Activated naive CD4-positive, alpha-beta T cell treated with anti-CD3 and anti-CD28 coated beads, Interleukin-2, amount 50 U/mL, for 24 hours (primary cell): ENCODE results near the gene SEMA7A.

Source experiments
- H3K27ac Mint-ChIP-seq: one replicate; pipeline ENCODE4 v1.8.0; 2021; ENCODE audit warnings: mild to moderate bottlenecking, mixed read lengths
- H3K27me3 Mint-ChIP-seq: one replicate; pipeline ENCODE4 v1.8.0; 2021; ENCODE audit warnings: mixed read lengths
- H3K36me3 Mint-ChIP-seq: one replicate; pipeline ENCODE4 v1.8.0; 2021; ENCODE audit warnings: mixed read lengths
- H3K4me1 Mint-ChIP-seq: one replicate; pipeline ENCODE4 v1.8.0; 2021; ENCODE audit warnings: mixed read lengths
- H3K4me3 Mint-ChIP-seq: one replicate; pipeline ENCODE4 v1.8.0; 2021; ENCODE audit warnings: mild to moderate bottlenecking, mixed read lengths
- H3K9me3 Mint-ChIP-seq: one replicate; pipeline ENCODE4 v1.8.0; 2021; ENCODE audit warnings: mixed read lengths

Gene SEMA7A

GRCh38 chr15:74403588-74403919 lies 30.2 kb downstream of the SEMA7A start:
- Mint-ChIP-seq H3K9me3 (no peaks in the 10 kb centered on the region), H3K4me1 (peaks cover 73% of the 10 kb centered on the region), H3K27me3 (no peaks in the 10 kb centered on the region), H3K36me3 (no peaks in the 10 kb centered on the region), H3K27ac (peak overlapping the region; percentile 74), H3K4me3 (peak overlapping the region; percentile 63)

DNA sequence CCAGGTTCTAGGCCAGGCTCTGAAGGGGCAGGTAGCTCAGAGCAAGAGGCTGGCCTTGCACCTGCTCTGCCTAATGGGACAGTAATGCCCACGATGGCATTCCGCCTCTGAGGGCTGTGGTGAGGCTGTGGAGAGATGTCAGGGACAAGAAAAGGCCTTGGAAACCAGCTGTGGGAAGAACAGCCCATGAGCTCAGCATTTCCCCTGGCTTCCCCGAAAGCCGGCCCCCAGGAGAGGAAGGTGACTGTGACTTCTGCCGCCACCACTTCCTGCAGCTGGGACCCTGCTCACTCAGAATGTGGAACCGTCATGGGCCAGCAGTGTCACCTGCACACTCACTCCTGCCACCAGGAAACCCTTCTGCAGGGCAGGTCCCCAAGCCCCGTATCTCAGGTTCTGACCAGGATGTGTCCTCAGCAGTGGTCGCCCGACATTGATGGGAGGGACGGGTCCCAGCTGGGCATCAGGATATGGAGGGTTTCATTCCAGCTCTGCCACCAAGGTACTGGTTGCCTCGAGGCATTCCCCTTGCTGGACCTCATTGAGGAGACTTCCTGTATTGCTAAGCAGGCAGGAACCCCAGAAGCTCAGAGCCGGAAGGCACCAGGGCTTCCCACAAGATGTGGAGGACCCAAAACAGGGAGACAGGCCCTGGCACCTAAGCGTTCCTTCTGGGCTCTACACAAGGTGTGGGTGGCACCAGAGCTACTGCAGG lies 30.7 kb downstream of the SEMA7A start:
- no peaks in the 10 kb centered on the region for H3K27me3 Mint-ChIP-seq
- H3K4me1 Mint-ChIP-seq = peaks cover 75% of the 10 kb centered on the region
- no peaks in the 10 kb centered on the region for H3K9me3 Mint-ChIP-seq
- peak overlapping the region; percentile 63 for H3K4me3 Mint-ChIP-seq
- H3K36me3 Mint-ChIP-seq = no peaks in the 10 kb centered on the region
- H3K27ac Mint-ChIP-seq = peak overlapping the region; percentile 97

DNA sequence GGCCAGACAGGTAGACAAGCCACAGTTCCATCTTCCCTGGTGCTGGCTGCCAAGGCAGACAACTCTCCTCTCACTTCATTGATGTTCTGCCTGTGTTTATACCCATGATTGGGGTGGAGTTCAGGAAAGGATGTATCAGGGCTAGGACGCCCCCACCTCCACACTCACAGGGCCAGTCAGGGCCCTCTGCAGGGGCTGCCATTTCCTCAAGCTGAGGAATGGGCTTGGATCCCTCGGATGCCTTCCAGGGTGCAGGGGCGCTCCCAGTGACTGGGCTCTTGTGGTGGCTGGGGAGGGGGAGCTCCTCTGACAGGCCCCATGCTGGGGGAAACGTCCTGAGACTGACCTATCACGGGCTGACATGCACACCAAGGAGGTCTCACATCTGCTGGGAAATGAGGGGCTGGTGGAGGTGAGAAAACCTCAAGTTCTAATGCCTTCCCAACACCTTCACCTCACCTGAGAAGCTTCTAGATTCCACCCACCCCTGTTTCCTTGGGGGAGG lies 31.4 kb downstream of the SEMA7A start:
- Mint-ChIP-seq H3K4me1 (peaks cover 82% of the 10 kb centered on the region), H3K4me3 (peak overlapping the region; percentile 64), H3K27me3 (no peaks in the 10 kb centered on the region), H3K9me3 (no peaks in the 10 kb centered on the region), H3K36me3 (no peaks in the 10 kb centered on the region), H3K27ac (peak overlapping the region; percentile 97)

GRCh38 chr15:74400915-74401757 lies 32.6 kb downstream of the SEMA7A start:
- Mint-ChIP-seq H3K4me1 (peaks cover 90% of the 10 kb centered on the region), H3K4me3 (peak overlapping the region; percentile 60), H3K27me3 (no peaks in the 10 kb centered on the region), H3K9me3 (no peaks in the 10 kb centered on the region), H3K27ac (peak overlapping the region; percentile 97), H3K36me3 (no peaks in the 10 kb centered on the region)

DNA sequence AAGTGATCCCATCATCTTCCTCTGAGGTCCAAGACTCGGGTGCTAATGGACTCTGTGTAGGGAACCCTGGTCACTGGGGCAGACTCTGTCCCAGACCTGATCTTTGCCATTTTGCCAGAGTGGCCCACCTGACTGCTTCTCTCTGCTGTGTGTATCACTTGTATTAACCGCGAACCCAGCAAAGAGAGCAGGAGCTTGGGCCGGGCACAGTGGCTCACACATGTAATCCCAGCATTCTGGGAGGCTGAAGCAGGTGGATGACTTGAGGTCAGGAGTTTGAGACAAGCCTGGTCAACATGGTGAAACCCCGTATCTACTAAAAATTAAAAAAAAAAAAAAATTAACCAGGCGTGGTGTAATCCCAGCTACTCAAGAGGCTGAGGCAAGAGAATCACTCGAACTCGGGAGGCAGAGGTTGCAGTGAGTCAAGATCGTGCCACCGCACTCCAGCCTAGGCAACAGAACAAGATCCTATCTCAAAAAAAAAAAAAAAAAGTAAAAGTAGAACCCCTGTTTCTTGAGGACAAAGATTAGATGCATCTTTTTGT lies 33.4 kb downstream of the SEMA7A start:
- H3K4me3 Mint-ChIP-seq = peak overlapping the region; percentile 60

GRCh38 chr15:74399511-74400312 lies 34.0 kb downstream of the SEMA7A start:
- Mint-ChIP-seq H3K27ac (peak overlapping the region; percentile 79), H3K4me3 (peak overlapping the region; percentile 60), H3K27me3 (no peaks in the 10 kb centered on the region), H3K36me3 (no peaks in the 10 kb centered on the region), H3K4me1 (peaks cover 93% of the 10 kb centered on the region), H3K9me3 (no peaks in the 10 kb centered on the region)

More for the DNA sequence above, 33.4 kb downstream of the SEMA7A start:
- Mint-ChIP-seq H3K27ac (peak overlapping the region; percentile 97), H3K9me3 (no peaks in the 10 kb centered on the region), H3K4me1 (peaks cover 89% of the 10 kb centered on the region), H3K36me3 (no peaks in the 10 kb centered on the region), H3K27me3 (no peaks in the 10 kb centered on the region)

- Mint-ChIP-seq H3K4me1 (peaks cover 93% of the 10 kb centered on the region), H3K27ac (peak overlapping the region; percentile 79), H3K36me3 (no peaks in the 10 kb centered on the region), H3K9me3 (no peaks in the 10 kb centered on the region), H3K27me3 (no peaks in the 10 kb centered on the region), H3K4me3 (no peak overlapping the region)
Observed at GRCh38 chr15:74399100-74399499, 34.7 kb downstream of the SEMA7A start.

GRCh38 chr15:74398183-74398582 lies 35.6 kb downstream of the SEMA7A start:
- H3K27me3 Mint-ChIP-seq = no peaks in the 10 kb centered on the region
- H3K4me3 Mint-ChIP-seq = peak overlapping the region; percentile 30
- H3K27ac Mint-ChIP-seq = peak overlapping the region; percentile 95
- no peaks in the 10 kb centered on the region for H3K9me3 Mint-ChIP-seq
- peaks cover 93% of the 10 kb centered on the region for H3K4me1 Mint-ChIP-seq
- no peaks in the 10 kb centered on the region for H3K36me3 Mint-ChIP-seq

DNA sequence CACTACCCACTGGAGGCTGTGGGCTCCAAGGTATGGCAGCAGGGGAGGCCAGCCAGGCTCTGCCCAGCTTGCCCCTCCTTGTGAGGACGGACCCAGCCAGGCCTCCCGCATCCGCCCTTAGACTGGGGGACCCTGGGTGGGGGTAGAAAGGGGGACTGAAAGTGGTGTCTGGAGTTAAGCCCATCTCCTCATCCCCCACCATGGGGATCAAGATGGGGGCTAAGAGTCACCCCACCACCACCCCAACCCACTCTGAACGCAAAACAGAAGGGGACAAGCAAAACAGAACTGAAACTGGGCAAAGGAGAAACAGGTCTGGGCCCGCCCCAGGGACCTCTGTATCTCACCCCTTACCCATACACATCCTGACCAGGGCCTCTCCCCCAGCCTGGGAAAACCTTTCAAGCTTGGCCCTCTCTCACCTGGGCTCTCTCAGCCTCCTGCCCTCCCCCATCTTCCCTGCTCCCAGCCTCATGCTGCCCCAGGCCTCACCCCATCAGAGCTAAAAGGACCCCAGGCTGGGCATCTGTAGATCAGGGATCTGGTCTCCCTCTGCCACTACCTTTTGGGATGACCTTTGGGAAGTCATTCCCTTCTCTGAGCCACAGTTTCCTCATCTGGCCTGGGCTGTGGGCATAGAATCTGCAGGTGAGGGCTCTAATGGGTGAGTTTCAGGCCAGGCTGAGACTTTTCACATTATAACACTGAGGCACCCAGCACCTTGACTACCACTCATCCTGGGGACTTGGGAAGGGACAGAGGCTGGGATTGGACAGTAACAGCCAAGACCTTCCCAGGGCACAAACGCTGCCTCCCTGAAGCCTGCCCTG lies 36.3 kb downstream of the SEMA7A start:
- H3K4me3 Mint-ChIP-seq = peak overlapping the region; percentile 78
- H3K27ac Mint-ChIP-seq = peak overlapping the region; percentile 95
- H3K9me3 Mint-ChIP-seq = no peaks in the 10 kb centered on the region
- H3K4me1 Mint-ChIP-seq = peaks cover 92% of the 10 kb centered on the region
- no peaks in the 10 kb centered on the region for H3K36me3 Mint-ChIP-seq
- H3K27me3 Mint-ChIP-seq = no peaks in the 10 kb centered on the region

DNA sequence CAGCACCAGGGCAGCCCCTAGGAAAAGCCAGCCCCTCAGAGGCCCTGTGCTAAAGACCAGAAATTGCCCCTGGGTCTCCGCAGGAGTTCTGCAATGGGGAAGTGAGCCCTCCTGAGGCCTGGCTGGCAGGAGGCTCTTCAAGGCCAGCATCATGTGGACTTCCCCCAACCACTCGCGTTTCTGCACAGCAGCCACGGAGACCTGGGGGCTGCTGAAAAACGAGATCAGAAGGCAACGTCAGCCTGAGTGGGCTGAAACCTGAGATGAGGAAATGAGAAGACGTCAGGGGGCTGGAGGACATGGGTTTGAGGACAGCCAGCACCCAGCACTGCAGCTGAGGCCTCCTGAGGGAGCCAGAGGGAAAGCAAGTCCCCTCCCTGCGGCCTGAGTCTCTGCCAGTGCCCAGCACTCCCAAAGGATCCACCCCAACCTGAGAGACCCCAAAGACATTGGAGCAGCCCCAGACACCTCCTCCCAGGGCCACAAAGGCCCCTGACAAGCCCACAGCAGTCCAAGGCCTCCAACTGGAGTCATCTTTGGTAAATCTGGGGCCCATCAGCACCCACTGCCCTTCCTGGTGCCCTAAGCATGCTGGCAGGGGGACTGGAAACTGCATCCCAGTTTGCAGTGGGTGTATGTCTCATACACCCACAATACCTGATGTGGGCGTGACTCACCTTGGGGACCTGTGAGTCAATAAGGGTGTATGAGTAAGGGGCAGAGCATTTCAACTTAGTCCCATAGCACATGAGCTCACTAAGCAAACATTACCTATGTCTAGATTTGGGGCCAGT lies 37.1 kb downstream of the SEMA7A start:
- peak overlapping the region; percentile 78 for H3K4me3 Mint-ChIP-seq
- no peaks in the 10 kb centered on the region for H3K9me3 Mint-ChIP-seq
- H3K27ac Mint-ChIP-seq = peak overlapping the region; percentile 95
- H3K4me1 Mint-ChIP-seq = peaks cover 92% of the 10 kb centered on the region
- H3K27me3 Mint-ChIP-seq = no peaks in the 10 kb centered on the region
- H3K36me3 Mint-ChIP-seq = no peaks in the 10 kb centered on the region

DNA sequence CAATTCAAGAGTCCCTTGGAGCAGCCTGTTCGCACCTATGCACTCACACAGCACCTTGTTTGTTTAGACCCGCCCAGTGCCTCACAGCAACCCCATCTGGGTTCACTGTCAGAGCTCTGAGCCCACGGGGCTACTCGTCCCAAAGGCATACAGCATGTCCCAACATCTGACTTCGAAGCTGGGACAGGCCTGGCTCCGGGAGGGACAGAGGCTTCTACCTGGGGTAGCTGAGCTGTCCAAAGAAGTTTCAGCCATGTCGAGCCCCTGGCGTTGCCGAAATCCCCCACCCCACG lies 37.7 kb downstream of the SEMA7A start:
- no peak overlapping the region for H3K4me3 Mint-ChIP-seq
- no peaks in the 10 kb centered on the region for H3K9me3 Mint-ChIP-seq
- peaks cover 91% of the 10 kb centered on the region for H3K4me1 Mint-ChIP-seq
- peak overlapping the region; percentile 95 for H3K27ac Mint-ChIP-seq
- H3K36me3 Mint-ChIP-seq = no peaks in the 10 kb centered on the region
- H3K27me3 Mint-ChIP-seq = no peaks in the 10 kb centered on the region

DNA sequence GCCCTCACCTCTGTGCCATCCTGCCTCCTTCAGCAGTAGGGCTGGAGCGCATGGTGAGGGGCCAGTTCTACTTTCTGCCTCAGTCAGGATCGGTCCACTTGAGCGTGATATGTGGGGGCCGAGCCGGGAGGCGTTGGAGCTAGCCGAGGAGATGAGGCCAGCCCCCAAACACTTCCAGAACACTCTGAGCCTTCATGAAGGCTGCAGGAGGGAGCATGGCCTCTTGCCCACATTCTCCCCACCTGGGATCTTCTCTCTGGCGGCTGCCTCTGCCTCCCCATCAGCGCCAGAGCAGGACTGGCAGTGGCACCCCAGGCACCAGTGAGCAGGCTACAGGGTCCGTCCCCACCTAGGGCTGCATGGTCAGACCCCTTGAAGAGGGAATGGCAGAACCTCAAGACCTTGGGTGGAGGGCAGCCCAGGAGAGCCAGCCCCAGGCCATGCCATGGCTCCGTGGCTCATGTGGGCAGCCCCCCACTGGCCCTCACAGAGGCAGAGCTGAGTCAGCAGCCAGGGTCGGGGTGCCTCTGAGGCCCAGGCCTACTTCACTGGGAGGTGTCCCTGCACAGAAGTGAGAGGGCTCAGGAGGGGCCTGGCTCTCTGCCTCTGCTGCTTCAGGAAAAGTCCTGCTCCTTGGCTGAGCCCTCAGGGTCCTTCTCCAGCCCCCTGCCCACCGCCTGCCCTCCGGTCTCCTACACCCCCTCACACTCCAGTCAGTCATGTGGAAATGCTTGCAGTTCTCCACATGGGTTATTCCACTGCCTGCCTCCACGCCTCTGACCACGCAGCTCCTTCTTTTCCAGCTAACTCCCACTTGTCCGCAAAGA lies 38.2 kb downstream of the SEMA7A start:
- Mint-ChIP-seq H3K27ac (peak overlapping the region; percentile 95), H3K27me3 (no peaks in the 10 kb centered on the region), H3K4me1 (peaks cover 91% of the 10 kb centered on the region), H3K9me3 (no peaks in the 10 kb centered on the region), H3K4me3 (no peak overlapping the region), H3K36me3 (no peaks in the 10 kb centered on the region)

DNA sequence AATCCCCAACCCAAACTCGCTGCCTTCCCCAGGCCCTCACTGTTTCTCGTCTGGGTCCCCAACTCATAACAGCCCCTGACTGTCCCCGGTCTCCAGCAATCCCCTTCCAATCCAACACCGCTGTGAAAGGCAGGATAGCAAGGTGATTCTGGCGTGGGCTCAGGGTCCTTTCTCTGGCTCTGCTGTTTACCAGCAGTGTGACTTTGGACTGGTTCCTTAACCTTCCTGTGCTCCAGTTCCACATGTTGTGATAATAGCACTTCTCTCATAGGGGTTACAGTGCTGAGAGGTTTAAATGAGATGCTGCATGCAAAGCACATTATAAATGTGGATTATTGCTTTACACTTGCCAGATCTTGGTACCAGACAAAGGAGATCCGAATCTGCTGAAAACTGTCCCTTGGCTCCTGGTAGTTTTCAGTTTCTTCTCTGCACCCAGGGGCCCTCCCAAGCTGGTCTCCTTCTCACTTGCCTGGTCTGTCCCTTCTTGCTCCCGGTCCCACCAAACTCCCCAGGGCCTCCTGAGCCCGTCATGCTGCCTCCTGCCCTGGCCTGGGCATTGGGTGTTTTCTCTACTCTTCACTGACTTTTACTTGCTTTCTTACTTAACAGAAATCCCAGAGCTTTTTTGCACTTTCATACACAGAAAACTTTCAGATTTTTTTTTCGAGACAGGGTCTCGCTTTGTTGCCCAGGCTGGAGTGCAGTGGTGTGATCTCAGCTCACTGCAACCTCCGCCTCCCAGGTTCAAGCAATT lies 39.5 kb downstream of the SEMA7A start:
- Mint-ChIP-seq H3K27me3 (no peaks in the 10 kb centered on the region), H3K36me3 (no peaks in the 10 kb centered on the region), H3K4me3 (no peak overlapping the region), H3K4me1 (peaks cover 85% of the 10 kb centered on the region), H3K27ac (no peak overlapping the region), H3K9me3 (no peaks in the 10 kb centered on the region)
